Left hindlimb (tissue), 1 donor: ENCODE data around the gene STRADA.
"Not testable (repeated sequence)": the region's sequence is repeated elsewhere in the genome, so short reads cannot be mapped to it uniquely, and the experiment has no call there.

Source experiments
- DNase-seq: peaks from one replicate; pipeline ENCODE4 v3.0.0-alpha.2; 2018

Gene STRADA

GRCh38 chr17:63753215-63753614 is 11.6 kb upstream of the STRADA start:
- DNase-seq: no peak

- no peak for DNase-seq
Measured at GRCh38 chr17:63752707-63753106, 11.1 kb upstream of the STRADA start.

GRCh38 chr17:63751806-63752205 is 10.2 kb upstream of the STRADA start:
- DNase-seq: no peak

GRCh38 chr17:63741143-63741407 is 524 bp downstream of the STRADA start:
- DNase-seq: no peak

DNA sequence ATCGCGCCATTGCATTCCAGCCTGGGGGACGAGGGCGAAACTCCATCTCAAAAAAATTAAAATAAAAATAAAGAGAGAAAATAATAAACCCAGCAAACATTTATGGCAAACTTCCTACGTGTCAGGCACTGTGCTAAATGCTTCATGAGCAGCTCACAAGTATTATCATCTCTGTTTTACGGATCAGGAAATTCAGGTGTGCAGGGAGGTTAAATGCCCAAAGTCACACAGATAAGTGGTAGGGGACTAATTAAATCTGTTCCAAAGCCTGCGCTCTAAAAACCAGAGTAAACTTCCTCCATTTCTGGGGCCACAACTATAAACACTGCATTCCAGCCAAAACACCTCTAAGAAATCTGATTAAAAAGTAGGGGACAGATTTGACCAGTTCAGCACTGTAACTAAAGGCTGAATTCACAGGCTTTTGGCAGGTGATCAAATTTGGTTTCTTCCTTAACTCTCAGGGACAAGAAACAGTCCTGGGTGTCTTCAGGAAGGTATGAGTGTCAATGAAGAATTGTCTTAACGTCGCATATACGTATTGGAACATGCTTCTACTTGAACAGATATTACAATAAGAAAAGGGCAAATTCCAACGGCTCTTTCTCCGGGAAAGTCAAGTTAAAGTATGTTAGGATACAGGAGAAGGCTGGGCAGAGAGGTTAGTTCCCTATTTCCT is 996 bp downstream of the STRADA start:
- DNase-seq: no peak

DNA sequence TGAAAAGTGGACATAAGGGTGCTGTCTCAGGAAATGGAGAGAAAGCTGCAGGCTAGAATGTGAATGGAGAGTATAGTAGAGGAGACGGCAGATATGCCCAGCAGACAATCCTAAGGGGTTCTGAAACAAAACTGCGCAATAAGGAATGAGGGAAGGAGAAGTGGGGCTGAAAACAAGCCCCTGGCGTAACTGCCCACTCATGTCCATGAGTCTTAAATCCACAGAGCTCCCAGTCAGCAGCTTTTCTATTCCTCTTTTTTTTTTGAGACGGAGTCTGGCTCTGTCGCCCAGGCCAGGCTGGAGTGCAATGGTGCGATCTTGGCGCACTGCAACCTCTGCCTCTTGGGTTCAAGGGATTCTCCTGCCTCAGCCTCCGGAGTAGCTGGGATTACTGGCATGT is 5.9 kb downstream of the STRADA start:
- no peak for DNase-seq

DNA sequence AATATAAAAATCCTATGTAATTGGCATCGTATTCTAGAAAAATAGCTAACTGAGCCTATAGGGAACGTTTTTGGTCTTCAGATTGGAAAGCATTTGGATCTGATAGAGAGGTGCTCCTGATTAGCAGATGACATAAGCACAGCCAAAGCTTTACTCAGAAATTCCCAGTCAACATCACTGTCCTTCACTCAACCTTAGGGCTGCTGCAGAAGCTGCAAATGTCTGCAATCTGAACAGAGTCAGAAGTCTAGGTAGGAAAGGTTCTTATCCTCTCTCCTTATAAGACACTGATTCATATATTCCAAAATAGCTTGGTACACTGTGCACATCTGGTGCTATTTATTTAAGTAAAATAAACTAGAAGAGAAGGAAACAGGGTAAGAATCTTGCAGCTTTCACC is 19.2 kb downstream of the STRADA start:
- no peak for DNase-seq

DNA sequence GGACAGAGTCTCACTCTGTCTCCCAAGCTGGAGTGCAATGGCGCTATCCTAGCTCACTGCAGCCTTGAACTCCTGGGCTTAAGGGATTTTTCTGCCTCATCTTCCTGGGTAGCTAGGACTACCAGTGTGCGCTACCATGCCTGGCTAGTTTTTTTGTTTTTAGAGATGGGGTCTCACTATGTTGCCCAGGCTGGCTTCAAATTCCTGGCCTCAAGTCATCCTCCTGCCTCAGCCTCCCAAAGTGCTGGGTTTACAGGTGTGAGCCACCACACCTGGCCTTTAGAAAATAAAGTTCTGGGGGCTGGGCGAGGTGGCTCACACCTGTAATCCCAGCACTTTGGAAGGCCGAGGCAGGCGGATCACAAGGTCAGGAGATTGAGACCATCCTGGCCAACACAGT is 21.4 kb downstream of the STRADA start:
- not testable (repeated sequence) for DNase-seq

GRCh38 chr17:63718988-63719387 is 22.6 kb downstream of the STRADA start:
- no peak for DNase-seq

DNA sequence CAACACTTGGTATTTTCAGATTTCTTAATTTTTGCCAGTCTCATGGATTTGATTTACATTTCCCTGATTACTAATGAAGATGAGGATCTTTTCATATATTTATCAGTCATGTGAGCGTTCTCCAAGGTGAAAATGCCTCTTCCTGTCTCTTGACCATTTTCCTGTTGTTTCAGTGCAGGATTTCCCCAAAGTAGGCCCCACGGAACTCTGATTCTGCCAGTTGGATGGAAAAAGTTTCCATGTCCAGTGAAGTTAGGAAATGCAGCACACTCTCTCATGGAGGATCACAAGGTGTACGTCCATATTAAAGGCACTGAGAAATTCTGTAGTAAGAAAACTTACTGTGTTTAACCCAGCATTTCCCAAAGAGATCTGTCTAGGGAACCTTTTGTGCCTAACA is 25.2 kb downstream of the STRADA start:
- no peak for DNase-seq

DNA sequence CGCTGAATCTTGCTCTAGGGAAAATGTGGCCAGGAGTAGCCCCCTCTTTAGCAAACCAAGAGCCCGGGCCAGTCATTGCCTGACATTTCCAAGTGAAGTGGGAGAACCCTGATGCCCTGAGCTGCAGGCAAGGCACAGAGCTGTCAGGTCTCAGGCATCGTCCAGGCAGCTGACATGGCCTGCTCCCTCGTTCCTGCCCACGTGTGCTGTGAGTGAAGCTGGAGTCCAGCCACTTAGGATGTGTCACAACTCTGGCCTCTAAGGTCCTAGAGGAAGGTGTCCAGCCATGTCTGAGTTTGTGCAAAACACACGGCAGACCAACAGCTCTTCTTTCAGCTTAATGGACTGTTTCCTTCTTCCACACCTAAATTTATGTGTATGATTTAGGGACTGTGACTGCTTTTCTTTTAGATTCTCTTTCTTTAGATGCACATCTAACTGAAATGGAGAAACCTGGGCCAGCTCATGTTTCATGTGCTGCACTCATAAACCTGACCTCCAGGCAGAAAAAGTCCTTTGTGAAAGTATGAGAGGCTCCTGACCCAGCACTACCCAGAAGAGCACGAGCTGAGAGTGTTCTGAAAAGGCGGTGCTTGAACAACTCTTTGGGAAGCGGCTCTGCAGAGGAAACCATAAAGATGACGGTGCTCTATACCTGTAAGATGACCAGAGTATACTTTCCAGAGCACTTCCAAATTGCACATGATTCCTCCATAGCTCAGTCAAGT is 26.9 kb downstream of the STRADA start:
- DNase-seq: no peak

DNA sequence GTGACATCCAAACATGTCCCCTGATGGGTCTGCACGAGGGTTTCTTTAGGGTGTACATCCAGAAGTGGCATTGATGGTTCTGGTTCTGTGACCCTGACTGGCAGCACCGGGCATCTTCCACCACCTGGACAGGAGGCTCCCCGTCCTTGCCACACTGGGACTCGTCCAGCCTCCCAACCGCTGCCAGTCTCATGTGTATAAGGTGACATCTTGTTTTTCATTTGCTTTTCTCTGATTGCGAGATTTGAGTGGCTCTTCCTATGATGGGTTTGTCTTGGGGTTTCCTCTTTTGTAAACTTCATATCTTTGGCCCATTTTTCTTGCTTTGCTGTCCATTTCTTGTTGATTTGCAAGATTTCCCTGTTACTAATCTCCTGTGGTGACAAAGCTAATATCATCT is 32.5 kb downstream of the STRADA start:
- DNase-seq: no peak

GRCh38 chr17:63707151-63707550 is 34.4 kb downstream of the STRADA start:
- no peak for DNase-seq

DNA sequence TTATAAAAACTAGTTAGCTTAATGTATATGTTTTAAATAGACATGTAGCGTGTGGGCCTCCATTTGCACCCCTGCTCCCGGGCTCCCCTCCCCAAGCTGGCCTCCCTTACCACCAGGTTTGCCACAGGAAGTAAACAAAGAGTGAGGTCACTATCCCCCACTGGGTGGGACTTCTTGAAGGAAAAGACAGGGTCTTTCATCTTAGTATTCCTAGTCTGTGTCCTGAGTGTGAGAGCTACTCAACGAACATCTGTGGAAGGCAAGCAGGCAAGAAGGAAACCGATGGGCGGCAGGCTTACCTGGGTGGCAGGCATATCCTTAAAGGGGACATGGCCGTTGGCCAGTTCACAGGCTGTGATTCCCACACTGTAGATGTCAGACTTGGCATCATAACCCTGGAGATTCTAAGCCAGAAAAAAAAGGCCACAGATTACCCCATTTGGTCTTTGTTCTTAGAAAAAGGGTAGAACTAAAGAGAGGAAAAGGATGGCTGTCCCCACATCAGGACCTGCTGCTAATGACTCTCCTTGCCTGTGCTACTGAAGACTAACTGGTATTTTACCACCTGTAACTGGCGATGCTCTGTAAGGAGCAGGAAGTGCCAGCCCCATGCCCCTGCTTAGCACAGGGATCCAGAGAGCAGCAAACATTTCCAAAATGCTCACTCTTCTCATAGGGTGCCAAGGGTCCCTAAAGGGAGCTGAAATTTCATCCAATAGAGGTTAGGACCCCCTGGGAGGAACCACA is 35.1 kb downstream of the STRADA start:
- DNase-seq: no peak

- no peak for DNase-seq
Measured at GRCh38 chr17:63705657-63706056, 35.9 kb downstream of the STRADA start.

- no peak for DNase-seq
Measured at GRCh38 chr17:63704836-63705235, 36.8 kb downstream of the STRADA start.

GRCh38 chr17:63704259-63704576 is 37.4 kb downstream of the STRADA start:
- DNase-seq: no peak

DNA sequence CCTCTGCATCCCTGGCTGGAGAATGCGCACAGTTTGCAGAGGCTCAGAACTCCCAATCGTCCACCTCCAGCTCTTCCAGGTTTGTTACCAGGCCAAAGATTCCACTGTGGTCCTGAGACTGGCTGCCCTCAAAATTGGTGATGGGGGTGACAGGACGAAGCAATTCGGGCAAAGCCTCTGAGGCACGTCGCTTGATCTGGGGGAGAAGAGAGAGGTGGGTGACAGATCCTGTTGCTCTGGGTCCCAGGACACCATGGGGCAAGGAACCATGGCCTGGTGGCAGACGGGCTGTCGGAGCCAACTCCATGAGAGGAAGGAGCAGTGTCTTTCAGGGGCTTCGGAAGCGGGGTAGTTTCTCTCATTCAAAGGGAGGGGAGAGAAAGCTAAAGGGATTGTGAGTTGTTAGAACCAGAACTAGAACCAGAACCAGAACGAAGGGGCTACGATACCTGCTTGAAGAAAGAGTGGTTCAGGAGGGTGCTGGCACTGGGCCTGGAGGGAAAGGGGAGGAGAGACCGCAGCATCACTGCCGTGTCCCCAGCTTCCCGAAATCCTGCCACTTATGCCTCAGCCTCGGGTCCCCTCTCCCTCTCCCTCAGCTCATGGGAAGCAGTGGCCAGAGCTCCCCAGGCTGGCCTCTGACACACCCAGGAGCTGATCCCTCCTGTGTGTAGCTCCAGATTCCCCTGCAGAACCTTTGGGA is 37.9 kb downstream of the STRADA start:
- no peak for DNase-seq

GRCh38 chr17:63703029-63703428 is 38.6 kb downstream of the STRADA start:
- DNase-seq: no peak

- no peak for DNase-seq
Measured at GRCh38 chr17:63702721-63703015, 38.9 kb downstream of the STRADA start.

DNA sequence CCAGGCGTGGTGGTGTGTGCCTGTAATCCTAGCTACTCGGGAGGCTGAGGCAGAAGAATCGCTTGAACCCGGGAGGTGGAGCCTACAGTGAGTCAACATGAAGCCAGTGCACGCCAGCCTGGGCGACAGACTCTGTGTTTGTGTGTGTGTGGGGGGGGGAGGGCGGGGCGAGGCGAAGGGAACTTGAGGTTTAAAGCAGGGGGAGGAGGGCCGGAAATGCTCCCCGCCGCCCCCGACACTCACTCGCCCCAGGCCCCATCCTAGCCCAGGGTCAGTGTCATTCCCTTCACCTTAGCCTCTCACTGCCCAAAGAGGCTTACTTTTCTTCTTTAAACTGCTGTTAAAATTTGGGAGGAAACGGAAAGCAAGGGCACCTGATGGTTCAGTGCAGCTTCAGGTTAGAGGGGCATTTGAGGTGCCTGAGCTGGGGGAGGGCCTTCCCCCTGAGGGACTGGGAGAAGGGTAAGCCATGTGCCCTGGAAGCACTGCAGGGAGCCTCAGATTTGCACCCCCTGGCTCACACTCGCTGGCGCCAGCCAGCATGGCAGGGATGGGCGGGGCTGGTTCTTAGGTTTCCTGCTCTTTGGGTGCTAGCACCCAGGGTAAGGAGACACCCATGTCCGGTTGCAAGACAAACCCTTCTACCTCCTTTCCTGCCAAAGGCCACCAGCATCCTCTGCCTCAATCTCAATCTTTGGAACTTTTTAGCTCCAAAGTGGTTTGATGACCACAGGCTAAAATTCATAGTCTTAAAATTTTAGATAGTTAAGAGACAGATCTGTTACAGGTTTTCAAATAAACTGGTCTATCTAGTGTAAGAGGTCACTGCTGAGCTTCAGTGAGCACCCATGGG is 39.5 kb downstream of the STRADA start:
- no peak for DNase-seq

- no peak for DNase-seq
Measured at GRCh38 chr17:63701456-63701820, 40.2 kb downstream of the STRADA start.
